ENCODE data around the gene OR52H1.
"Not testable (repeated sequence)": the region's sequence is repeated elsewhere in the genome, so short reads cannot be mapped to it uniquely, and the experiment has no call there.

OR52H1 gene
- 0 to 0.30 (median 0.04) reads per million in 4 donors for total RNA-seq

DNA sequence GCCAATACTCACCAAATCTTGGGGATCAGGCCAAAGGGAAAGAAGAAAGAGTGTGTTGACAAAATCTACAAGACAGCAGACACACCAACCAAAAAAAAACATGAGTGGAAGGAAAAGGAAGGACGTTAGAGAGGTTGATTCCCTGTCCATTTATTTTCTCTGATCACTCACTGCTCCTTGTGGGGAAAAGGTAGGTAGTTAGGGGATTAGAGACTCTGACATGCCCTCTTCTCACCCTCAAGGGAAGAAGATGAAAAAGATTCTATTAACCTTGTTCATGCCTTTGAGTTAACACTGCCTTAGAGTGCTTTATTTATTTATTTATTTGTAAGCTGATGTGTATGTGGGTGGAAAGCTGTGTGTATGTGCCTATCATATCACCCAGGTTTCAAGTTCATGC is at the start of gene OR52H1:
Gene OR52H1, minus strand, starts transcription at position 101 of the 400 bp plus-strand sequence. CDS start 3,035 bp downstream, outside the sequence.
- DNase-seq = no peak

DNA sequence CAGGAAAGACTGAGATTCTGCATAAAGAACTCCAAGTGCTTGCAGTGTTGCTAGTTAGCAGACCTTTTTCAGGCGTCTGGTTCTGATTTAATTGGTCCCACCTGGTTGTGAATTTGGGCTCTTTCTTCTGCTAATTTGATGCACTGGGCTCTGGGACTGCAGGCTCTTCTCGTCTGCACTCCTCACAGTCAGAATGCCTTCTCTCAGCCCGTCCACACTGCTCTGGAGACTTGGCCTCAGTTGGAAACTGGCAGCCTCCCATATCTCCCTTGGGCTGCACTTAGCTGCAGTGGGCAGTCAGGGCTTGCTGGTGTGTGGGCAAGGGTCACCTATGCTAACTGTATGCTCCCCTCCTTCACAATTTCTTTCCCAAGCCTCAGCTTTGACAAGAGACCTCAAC is 49.6 kb upstream of the OR52H1 start:
- no peak for DNase-seq

DNA sequence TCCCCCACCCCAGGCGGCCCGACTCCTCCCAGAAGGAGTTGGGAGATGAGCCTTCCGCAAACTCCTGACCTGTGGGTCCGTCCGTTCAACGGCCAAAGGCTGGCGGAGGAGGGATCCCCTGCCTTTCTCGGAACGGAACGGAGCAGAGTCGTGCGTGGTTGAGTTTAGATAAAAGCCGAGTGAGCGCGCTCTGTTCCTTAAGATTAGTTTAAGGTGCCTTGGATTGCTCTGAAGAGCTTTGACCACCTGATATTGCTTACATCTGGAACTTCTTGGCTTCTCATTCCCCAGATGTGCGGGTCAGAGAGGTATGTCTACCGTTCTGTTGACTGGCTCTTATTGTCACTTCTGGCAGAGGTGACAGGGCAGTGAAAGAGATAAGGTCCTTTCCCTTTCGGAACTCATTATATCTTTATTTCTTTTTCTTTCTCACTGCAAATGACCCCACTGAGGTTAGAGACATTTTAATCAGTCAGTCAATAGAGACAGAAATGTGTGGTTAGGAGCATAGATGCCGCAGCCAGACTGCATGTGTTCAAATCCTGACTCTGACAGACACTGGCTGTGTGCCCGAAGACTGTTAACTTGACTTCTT is 48.4 kb upstream of the OR52H1 start, which contains the start of gene TRIM6:
Gene TRIM6, plus strand, starts transcription at position 31 of the 595 bp plus-strand sequence. Its CDS starts 261 bp downstream, at position 292.
- no peak for DNase-seq

DNA sequence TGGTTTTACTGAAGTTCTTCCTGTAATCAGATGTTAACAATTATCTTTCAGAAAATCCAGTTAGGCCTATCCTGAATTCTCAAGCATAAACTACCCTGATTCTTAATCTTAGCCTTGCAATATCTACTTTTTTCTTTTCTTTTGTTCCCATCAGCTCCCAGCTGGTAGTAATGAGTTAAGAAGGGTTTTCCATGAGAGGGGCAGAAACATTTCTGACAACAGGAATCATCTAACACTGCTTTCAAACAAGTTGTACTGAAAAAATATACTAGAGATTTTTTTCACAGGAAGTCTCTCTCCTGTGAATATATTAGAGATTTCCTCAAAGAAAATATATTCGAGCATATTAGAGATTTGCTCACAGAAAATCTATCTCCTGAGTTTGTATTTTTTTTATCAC is 44.8 kb upstream of the OR52H1 start:
- no peak for DNase-seq

DNA sequence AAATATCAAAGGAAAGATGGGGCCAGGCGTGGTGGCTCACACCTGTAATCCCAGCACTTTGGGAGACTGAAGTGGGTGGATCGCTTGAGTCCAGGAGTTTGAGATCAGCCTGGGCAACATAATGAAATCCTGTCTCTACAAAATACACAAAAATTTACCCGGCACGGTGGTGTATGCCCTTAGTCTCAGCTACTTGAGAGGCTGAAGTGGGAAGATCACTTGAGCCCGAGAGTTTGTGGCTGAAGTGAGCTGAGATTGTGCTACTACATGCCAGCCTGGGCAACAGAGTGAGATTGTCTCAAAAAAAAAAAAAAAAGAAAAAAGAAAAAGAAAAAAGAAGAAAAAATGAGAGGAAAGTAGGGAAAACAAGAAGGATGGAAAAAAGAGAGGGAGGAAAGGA is 44.3 kb upstream of the OR52H1 start:
- no peak for DNase-seq

DNA sequence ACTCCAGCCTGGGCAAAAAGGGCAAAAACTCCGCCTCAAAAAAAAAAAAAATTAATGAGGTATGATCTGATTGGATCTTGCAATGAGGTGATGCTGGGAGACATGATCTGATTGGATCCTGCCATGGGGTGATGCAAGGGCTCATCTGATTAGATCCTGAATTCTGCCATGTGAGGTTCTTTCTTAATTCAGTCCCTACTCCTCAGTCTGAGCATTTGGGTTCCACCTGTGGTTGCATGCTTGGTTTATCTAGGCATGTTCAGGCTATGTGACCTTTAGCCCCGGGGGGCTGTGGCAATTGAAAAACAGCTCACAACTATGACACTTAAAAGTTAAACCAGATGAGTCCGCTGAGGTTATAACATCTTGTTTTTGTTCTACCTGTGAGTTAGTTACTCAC is 43.3 kb upstream of the OR52H1 start:
- DNase-seq = no peak

DNA sequence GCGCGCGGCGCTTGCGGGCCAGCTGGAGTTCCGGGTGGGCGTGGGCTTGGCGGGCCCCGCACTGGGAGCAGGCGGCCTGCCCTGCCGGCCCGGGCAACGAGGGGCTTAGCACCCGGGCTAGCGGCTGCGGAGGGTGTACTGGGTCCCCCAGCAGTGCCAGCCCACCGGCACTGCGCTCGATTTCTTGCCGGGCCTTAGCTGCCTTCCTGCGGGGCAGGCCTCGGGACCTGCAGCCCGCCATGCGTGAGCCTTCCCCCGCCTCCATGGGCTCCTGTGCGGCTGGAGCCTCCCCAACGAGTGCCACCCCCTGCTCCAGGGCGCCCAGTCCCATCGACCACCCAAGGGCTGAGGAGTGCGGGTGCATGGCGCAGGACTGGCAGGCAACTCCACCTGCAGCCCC is 41.6 kb upstream of the OR52H1 start:
- DNase-seq = not testable (repeated sequence)

DNA sequence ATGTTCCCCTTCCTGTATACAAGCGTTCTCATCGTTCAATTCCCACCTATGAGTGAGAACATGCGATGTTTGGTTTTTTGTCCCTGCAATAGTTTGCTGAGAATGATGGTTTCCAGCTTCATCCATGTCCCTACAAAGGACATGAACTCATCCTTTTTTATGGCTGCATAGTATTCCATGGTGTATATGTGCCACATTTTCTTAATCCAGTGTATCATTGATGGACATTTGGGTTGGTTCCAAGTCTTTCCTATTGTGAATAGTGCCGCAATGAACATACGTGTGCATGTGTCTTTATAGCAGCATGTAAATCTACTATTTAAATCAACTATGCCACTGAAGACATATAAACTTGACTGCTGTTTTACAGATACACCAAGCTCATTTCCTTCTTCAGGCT is 36.1 kb upstream of the OR52H1 start:
- not testable (repeated sequence) for DNase-seq

DNA sequence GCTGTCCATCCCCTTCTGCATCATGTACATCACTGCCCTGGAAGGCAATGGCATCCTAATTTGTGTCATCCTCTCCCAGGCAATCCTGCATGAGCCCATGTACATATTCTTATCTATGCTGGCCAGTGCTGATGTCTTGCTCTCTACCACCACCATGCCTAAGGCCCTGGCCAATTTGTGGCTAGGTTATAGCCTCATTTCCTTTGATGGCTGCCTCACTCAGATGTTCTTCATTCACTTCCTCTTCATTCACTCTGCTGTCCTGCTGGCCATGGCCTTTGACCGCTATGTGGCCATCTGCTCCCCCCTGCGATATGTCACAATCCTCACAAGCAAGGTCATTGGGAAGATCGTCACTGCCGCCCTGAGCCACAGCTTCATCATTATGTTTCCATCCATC is 32.7 kb upstream of the OR52H1 start:
- no peak for DNase-seq

DNA sequence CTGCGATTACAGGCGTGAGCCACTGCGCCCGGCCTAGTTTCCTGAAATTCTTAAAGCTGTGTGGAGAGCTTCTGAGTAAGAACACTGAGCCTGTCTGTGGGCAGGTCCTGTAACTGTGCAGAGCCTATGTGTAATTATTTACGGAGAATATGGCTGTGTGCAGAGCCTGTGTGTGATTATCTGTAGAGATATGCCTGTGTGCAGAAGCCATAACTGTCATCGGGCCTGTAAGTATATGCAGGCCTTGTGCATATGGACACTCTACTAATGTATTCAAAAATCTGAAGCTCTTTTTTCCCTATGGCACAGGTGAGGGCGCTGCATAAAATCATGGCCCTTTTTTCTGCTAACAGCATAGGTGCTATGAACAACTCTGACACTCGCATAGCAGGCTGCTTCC is 32.2 kb upstream of the OR52H1 start, which contains the start of gene OR52B6:
Gene OR52B6, plus strand, starts transcription at position 301 of the 400 bp plus-strand sequence. Its CDS starts 0 bp downstream, at position 301.
- no peak for DNase-seq

DNA sequence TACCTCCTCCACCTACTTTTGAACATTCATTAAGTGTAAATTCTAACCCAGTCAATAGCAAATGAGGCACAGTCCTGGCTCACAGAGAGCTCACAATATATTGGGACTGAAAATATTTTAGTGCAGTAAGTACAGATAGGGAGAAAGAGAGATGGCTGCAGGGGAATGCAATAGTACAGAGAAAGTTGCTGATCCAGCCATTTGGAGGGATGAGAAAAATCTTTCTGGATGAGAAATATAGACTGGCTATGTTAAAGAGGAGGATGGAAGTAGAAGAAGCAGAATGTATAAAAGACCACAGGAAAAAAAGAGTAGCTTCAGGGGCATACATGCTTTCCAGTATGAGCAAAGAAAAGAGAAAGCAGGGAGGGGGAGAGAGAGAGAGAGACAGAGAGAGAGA is 28.8 kb upstream of the OR52H1 start:
- DNase-seq = no peak

DNA sequence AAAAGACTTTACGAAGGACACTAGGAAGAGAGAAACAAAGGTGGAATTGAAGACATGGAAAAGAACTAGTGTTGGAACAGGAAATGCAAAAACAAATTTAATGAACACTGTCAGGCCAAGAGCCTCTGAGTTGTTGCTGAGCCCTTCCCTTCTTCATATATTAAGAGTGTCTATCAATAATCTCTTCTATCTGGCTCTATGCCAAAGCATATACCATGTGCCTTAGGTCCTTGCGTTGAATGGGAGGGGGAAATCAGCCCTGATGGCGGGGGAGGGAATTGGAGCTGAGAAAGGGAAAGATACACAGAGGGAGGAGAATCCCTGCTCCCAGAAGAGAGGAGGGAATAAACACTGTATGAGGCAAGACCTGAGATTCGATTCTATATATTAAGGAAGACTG is 26.8 kb upstream of the OR52H1 start:
- DNase-seq = no peak

DNA sequence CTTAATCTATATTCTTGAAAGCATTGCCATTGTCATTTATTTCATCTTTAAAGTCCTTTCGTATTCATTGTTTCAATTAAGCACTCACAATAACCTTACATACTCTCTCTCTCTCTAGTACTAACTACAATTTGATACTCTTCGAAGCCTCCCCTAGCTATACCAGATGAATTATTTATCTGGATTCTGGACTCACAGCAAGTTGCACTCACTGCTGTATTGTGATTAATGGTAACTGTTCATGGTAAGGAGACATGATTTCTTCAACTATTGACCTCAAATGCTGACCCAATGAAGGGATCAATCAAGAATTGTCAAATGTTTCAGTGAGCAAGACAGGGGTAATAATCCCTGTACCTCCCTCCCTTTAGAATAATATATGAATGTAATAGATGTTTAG is 26.3 kb upstream of the OR52H1 start:
- no peak for DNase-seq

DNA sequence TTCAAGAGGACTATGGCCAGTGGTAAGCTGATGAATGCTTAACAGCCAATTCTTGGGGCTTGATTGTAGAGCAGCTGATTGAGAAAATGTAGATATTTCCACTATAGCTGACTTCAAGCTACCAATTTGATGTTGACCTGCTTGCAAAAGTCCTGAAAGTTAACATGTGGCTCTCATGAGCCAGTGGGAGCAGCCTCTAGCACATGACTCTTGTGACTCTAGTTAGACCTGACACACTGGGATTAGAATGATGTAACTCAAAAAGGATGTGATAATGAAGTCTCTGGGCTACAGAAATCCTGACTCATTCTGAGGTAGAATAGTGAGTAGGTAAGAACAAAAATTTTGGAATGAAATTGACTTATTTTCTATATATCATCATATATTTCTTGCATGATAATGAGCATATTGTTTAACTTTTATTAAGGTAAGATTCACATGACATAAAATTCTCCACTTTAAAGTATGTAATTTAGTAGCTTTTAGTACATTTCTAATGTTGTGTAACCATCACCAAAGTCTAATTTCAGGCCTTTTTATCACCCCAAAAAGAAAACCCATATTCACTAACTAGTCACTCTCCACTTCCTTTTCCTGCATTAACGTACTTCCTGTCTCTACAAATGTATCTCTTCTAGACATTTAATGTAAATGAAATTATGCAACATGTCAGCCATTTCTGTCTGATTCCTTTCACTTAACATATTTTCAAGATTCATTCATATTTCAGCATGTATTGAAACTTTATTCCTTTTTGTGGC is 16.1 kb upstream of the OR52H1 start:
- peak in 1 of 5 donors; percentile 9 for DNase-seq

DNA sequence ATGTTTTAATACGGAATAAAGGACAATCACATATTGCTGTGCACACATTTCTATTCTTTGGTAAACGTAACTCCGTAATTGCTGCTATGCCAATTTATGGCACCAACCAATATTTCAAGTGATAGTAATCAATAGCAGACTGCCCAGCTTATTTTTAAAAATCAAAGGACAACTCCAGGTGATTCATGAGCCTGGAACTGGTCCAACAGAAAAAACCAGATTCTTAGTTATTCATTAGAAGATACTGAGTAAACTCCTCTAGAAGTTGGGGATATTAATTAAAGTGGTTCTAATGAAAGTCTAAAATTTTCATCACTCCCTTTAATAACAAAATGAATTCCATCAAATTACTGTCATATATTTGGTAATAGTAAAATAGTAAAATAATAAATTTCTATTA is 9.4 kb upstream of the OR52H1 start:
- no peak for DNase-seq

DNA sequence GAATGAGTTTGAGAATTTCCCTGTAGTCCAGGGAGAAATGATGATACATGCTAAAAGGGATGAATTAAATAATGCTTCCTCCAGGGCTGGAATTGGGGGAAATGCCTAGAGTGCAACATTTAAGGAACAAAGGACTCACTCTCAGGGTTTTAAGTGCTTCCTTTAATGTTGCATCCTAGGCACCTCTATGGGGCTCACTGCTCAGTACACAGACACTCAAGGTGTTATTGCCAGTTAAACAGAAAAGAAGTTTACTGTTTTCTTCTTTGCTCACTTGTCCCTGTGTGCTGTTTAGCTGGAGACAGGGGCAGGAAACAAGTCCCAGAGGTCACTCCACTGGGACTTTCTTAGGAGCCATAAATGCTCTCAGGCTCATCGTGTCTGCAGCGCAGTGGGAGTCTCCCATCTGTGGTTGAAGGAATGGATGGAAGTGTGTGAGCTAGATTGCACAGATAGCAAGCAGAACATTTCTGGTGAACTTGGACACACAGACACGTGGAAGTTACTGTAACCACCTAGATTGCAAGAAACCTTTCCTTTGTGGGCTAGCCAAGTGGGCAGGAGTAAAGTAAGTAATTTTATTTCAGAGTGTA is 8.4 kb upstream of the OR52H1 start:
- DNase-seq = no peak

DNA sequence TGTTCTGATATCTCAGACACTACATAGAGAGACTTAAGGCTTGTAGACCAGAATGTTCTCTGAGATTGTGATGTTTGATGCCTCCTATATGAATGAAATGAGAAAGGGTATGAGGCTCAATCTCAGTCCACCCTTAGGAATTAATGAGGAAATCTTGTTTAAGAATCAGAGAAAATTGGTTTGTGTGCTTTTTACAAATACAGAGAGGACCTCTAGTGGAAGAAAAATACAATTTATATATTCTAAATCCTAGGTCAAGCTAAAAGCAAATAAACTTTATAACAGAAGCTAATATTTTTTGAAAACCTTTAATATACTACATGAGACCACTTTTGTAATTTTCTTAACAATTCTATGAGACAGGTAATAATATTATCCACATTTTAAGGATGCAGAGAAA is 5.0 kb upstream of the OR52H1 start:
- no peak for DNase-seq

DNA sequence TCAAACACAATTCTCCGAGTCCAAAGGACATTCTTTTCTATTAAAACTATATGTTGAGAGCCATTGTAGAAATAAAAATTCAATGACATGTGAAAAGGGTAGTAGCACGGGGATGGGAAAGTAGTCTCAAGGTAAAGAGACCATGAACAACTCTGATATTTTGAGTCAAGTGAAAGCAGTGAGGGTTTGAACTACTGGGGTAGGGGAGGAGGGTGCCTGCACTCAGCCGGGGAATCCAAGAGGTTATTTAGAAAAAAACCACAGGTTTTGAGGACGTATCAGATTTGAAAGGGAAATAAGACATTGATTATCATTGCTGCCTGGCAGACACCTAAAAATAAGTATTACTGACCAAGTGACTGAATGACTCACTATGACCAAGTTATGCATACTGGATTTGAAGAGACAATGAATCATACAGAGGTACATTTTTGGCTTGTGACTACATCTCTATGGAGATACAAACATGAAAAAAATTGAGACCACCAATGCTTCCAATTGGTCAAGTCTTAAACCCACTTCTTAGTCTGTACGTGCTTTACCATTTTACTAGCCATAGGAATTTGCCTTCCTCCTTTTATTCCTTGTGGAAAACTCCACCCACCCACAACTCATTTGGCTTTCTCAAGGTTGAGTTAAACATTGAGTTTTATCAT is 2.2 kb upstream of the OR52H1 start:
- DNase-seq = no peak

DNA sequence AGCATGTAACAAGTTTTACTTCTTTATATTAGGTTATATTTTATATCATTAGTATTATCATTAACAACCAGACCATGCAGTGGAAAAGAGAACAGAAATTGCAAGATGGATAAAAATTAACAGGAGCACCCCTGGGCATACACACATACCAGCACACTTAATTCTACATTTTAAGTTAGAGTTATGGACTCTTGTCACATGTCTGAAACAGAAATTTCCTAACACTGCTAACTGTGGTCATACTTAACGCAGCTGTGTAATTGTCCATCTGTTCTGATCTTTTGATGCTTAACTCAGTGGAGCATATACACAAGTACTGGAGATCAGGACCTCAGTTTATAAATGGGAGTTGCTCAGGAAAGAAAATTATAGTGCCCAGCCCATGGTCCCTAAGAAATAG is 358 bp downstream of the OR52H1 start:
- DNase-seq = no peak

DNA sequence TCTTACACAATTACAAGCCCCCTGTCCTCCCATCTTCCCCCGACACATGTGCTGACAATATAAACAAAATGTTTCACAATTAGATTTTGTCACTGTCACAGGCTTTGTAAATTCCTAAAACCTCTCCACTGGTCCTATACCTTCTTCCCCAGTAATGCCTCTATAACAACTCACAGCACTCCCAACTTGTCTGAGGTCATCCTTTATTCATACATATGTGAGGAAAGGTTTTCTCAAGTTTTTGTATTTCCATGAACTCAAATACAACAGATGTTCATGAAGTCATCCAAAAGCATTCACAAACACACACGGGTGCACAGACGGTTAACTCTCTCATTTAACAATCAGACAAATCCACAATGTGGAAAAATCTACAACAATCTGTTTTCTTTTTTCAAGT is 1.9 kb downstream of the OR52H1 start:
- no peak for DNase-seq

DNA sequence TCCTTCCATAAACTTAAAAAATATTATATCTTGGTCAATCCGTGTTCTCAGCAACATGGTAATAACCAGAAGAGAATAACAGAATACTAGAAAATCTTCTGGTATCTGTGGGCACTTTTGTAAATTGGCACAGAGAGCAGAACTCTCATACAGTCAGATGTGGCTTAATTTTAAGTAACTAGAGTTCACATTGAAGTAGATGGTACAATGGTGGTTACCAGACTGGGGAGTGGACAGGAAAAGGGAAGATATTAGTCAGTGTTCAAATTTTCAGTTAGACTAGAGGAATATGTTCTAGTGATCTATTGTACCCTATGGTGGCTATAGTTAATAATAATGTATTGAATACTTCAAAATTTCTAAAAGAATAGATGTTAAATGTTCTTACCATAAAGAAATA is 6.9 kb downstream of the OR52H1 start:
- no peak for DNase-seq

DNA sequence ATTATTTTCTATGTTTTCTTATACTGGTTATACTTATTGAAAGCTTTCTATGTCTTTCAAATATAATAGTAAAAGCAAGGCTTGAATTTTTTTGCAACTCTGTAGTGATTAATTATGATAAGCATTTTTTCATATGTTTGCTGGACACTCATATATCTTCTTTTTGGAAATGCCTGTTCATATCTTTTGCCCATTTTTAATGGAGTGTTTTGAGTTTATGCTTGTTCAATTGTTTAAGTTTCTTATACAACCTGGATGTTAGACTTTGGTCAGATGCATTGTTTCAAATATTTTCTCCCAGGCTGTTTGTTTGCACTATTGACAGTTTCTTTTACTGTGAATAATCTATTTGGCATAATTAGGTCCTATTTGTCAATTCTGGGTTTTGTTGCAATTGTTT is 11.9 kb downstream of the OR52H1 start:
- no peak for DNase-seq

DNA sequence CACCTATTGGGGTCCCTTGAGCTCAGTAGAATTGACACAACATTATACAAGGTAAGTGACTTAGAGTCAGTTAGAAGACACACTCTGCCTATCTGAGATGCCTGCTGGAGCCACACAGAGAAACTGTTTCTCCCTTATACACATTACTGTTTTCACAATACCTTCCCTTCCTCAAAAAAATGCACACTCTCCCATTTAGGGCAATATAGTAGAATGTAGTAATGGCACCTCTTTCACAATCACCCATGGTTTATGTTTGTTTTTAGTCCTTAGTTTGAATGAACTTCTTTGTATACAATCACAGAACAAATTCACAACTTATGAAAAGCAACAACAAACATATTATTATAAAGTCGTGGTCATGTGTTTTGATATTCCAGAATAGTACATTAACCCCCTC is 14.3 kb downstream of the OR52H1 start:
- DNase-seq = no peak

Data from T-helper 1 cell (primary cell).